HEK293 (cell line): ENCODE results near the gene CUL1.
A peak's percentile ranks its signal among the peaks of the same experiment; 100 is the strongest.

Source experiments
- CTCF ChIA-PET: fragments of 350-600 bp; formaldehyde crosslinking; extraction: SDS; loops from one replicate; lab custom pipeline; 2021; ENCODE audit warnings: antibody characterized with exemption; lab: Yijun Ruan, JAX
- POLR2A ChIA-PET: fragments of 300-600 bp; formaldehyde crosslinking; extraction: SDS; loops from one replicate; lab custom pipeline; 2020; ENCODE audit warnings: antibody characterized with exemption, inconsistent platforms; lab: Yijun Ruan, JAX
- H3K27ac ChIP-seq: fragments of 200-500 bp; sonication (Bioruptor generic); 2 replicates; pipeline ENCODE4 v1.5.1; 2014; ENCODE audit warnings: low read depth, low read length, control low read depth, inconsistent platforms; ENCODE audit errors: extremely low read depth
- H3K36me3 ChIP-seq, 2 experiments: fragments of 200-500 bp in 1 of 2; sonication (Bioruptor generic) in 1 of 2; 1 replicate in 1 of 2; 2 replicates in 1 of 2; pipeline ENCODE4 v1.5.1; 2014 to 2017; ENCODE audit warnings: inconsistent platforms in 2 of 2, low read length in 2 of 2; ENCODE audit not compliant: control insufficient read depth in 2 of 2, insufficient read depth in 1 of 2
- H3K4me1 ChIP-seq: fragments of 200-500 bp; sonication (Bioruptor generic); 2 replicates; pipeline ENCODE4 v1.5.1; 2014; ENCODE audit warnings: mild to moderate bottlenecking, low read length, inconsistent platforms; ENCODE audit not compliant: control insufficient read depth, insufficient read depth
- H3K4me3 ChIP-seq: 2 replicates; pipeline ENCODE4 v1.5.1; 2011; ENCODE audit warnings: low read depth, mild to moderate bottlenecking, control low read depth, low read length, moderate library complexity
- H3K9me3 ChIP-seq: fragments of 200-500 bp; sonication (Bioruptor generic); 2 replicates; pipeline ENCODE4 v1.5.1; 2014; ENCODE audit warnings: low read depth, low read length, inconsistent platforms; ENCODE audit not compliant: control insufficient read depth, insufficient read depth
- BCL11B ChIP-seq: fragments of 450-650 bp; formaldehyde crosslinking; IDR thresholded peaks from 2 replicates; pipeline ENCODE4 v1.5.1; 2016; ENCODE audit warnings: low read depth, missing biosample characterization, missing genetic modification characterization
- CTCF ChIP-seq: fragments of 450-650 bp; formaldehyde crosslinking; IDR thresholded peaks from 2 replicates; pipeline ENCODE4 v1.5.1; 2016; ENCODE audit warnings: missing biosample characterization, missing genetic modification characterization
- GFI1B ChIP-seq: fragments of 450-650 bp; formaldehyde crosslinking; IDR thresholded peaks from 2 replicates; pipeline ENCODE4 v1.5.1; 2016; ENCODE audit warnings: missing biosample characterization, missing genetic modification characterization
- MEIS1 ChIP-seq: sonication (generic); formaldehyde crosslinking; IDR thresholded peaks from 2 replicates; pipeline ENCODE4 v1.8.1; 2022; ENCODE audit warnings: missing genetic modification reagents, mild to moderate bottlenecking, borderline replicate concordance
- OSR2 ChIP-seq: fragments of 450-650 bp; formaldehyde crosslinking; IDR thresholded peaks from 2 replicates; pipeline ENCODE4 v1.5.1; 2016; ENCODE audit warnings: missing biosample characterization, missing genetic modification characterization
- PRDM1 ChIP-seq: fragments of 450-650 bp; formaldehyde crosslinking; IDR thresholded peaks from 2 replicates; pipeline ENCODE4; 2016; ENCODE audit warnings: missing biosample characterization, missing genetic modification characterization
- SCRT2 ChIP-seq: fragments of 450-650 bp; formaldehyde crosslinking; IDR thresholded peaks from 2 replicates; pipeline ENCODE4 v1.5.1; 2016; ENCODE audit warnings: missing biosample characterization, missing genetic modification characterization
- ZNF121 ChIP-seq: fragments of 450-650 bp; formaldehyde crosslinking; IDR thresholded peaks from 2 replicates; pipeline ENCODE4 v1.5.1; 2016; ENCODE audit warnings: missing biosample characterization, missing genetic modification characterization
- ZNF23 ChIP-seq: fragments of 450-650 bp; formaldehyde crosslinking; IDR thresholded peaks from 2 replicates; pipeline ENCODE4 v1.5.1; 2016; ENCODE audit warnings: missing biosample characterization, missing genetic modification characterization, borderline replicate concordance
- ZNF274 ChIP-seq, 2 experiments: fragments of 200-500 bp in 1 of 2; fragments of 450-650 bp in 1 of 2; sonication (Bioruptor generic) in 1 of 2; formaldehyde crosslinking in 1 of 2; IDR thresholded peaks; 2 replicates each; pipeline versions ENCODE4 v1.5.1 to v1.6.1; 2014 to 2016; ENCODE audit warnings: borderline replicate concordance in 1 of 2, inconsistent platforms in 1 of 2, low read length in 1 of 2, missing biosample characterization in 1 of 2, missing genetic modification characterization in 1 of 2
- ZNF335 ChIP-seq: fragments of 450-650 bp; formaldehyde crosslinking; conservative IDR thresholded peaks from 2 replicates; pipeline ENCODE4 v1.5.1; 2016; ENCODE audit warnings: missing biosample characterization, missing genetic modification characterization
- ZNF501 ChIP-seq: fragments of 450-650 bp; formaldehyde crosslinking; IDR thresholded peaks from 2 replicates; pipeline ENCODE4 v1.5.1; 2016; ENCODE audit warnings: missing biosample characterization, missing genetic modification characterization
- ZNF555 ChIP-seq: fragments of 450-650 bp; formaldehyde crosslinking; conservative IDR thresholded peaks from 2 replicates; pipeline ENCODE4 v1.5.1; 2017; ENCODE audit warnings: missing biosample characterization, mild to moderate bottlenecking, missing genetic modification characterization, inconsistent platforms
- ZNF561 ChIP-seq: fragments of 450-650 bp; IDR thresholded peaks from 2 replicates; pipeline ENCODE4 v1.5.1; 2018; ENCODE audit warnings: missing biosample characterization, missing genetic modification characterization, borderline replicate concordance
- ZNF639 ChIP-seq: fragments of 450-650 bp; formaldehyde crosslinking; IDR thresholded peaks from 2 replicates; pipeline ENCODE4 v1.5.1; 2016; ENCODE audit warnings: missing biosample characterization, missing genetic modification characterization
- ZNF768 ChIP-seq: fragments of 450-650 bp; formaldehyde crosslinking; IDR thresholded peaks from 2 replicates; pipeline ENCODE4 v1.5.1; 2018; ENCODE audit warnings: missing biosample characterization, mild to moderate bottlenecking, missing genetic modification characterization
- ZSCAN16 ChIP-seq: fragments of 450-650 bp; formaldehyde crosslinking; IDR thresholded peaks from 2 replicates; pipeline ENCODE4 v1.5.1; 2016; ENCODE audit warnings: missing biosample characterization, missing genetic modification characterization

The CUL1 gene

GRCh38 chr7:148789220-148789619, 90.5 kb downstream of the CUL1 start:
- ChIA-PET CTCF (no interaction called here), POLR2A (no interaction called here)
- no peaks in the 10 kb centered on the region for H3K4me1 ChIP-seq
- no peak overlapping the region for H3K27ac ChIP-seq
- H3K36me3 ChIP-seq, result peaks cover 8 to 93% of the 10 kb centered on the region in 2 experiments
- no peak for TF ChIP-seq ZNF639 (tag by site-specific recombination)
- TF ChIP-seq ZNF23 (tag by site-specific recombination), result no peak
- no peak for TF ChIP-seq ZNF335 (tag by site-specific recombination)
- TF ChIP-seq ZNF274 (IDR thresholded peaks at IDR 0.05; ENCODE audit: low read length), result no peak
- TF ChIP-seq ZNF274 (tag by site-specific recombination; IDR thresholded peaks at IDR 0.05; ENCODE audit: borderline replicate concordance), result no peak
- no peak for TF ChIP-seq ZNF501 (tag by site-specific recombination)
- 0 out of 2 replicates have a peak, but pooled peaks have one; percentile 16 for TF ChIP-seq PRDM1
- TF ChIP-seq OSR2 (tag by site-specific recombination), result no peak
- TF ChIP-seq BCL11B (tag by site-specific recombination), result no peak
- H3K4me3 ChIP-seq, result no peak overlapping the region
- H3K9me3 ChIP-seq, result no peaks in the 10 kb centered on the region

GRCh38 chr7:148790131-148790726, 91.5 kb downstream of the CUL1 start:
- H3K4me1 ChIP-seq, result no peaks in the 10 kb centered on the region
- no peak overlapping the region for H3K4me3 ChIP-seq
- no peak for TF ChIP-seq ZNF561
- TF ChIP-seq BCL11B (tag by site-specific recombination), result no peak
- TF ChIP-seq GFI1B, result no peak
- no peak for TF ChIP-seq ZNF274 (IDR thresholded peaks at IDR 0.05; ENCODE audit: low read length)
- TF ChIP-seq ZNF274 (tag by site-specific recombination; IDR thresholded peaks at IDR 0.05; ENCODE audit: borderline replicate concordance), result no peak
- TF ChIP-seq, all 188 proteins: peak for 0
- Histone ChIP-seq H3K9me3 (no peaks in the 10 kb centered on the region), H3K36me3 (peaks cover 8 to 98% of the 10 kb centered on the region in 2 experiments), H3K27ac (no peak overlapping the region)
- ChIA-PET CTCF (no interaction called here), POLR2A (no interaction called here)

- ChIA-PET POLR2A (no interaction called here), CTCF (no interaction called here)
- Histone ChIP-seq H3K27ac (no peak overlapping the region), H3K9me3 (no peaks in the 10 kb centered on the region), H3K4me1 (no peaks in the 10 kb centered on the region), H3K4me3 (no peak overlapping the region)
- peak; percentile 48; the same call in 1 of the 2 replicates for TF ChIP-seq ZNF121 (tag by site-specific recombination)
- TF ChIP-seq CTCF, result no peak
- TF ChIP-seq MEIS1 (CRISPR knock-in tag), result no peak
- TF ChIP-seq ZNF768 (tag by site-specific recombination), result no peak
- TF ChIP-seq ZNF555 (tag by site-specific recombination), result no peak
- TF ChIP-seq, all 188 proteins: peak for 1
- peaks cover 8 to 94% of the 10 kb centered on the region in 2 experiments for H3K36me3 ChIP-seq
Observed at GRCh38 chr7:148790850-148791249, 92.1 kb downstream of the CUL1 start.

- ChIA-PET POLR2A (no interaction called here), CTCF (no interaction called here)
- H3K4me1 ChIP-seq, result no peaks in the 10 kb centered on the region
- no peak overlapping the region for H3K4me3 ChIP-seq
- H3K9me3 ChIP-seq, result no peaks in the 10 kb centered on the region
- peaks cover 8 to 94% of the 10 kb centered on the region in 2 experiments for H3K36me3 ChIP-seq
- H3K27ac ChIP-seq, result no peak overlapping the region
- no peak for TF ChIP-seq ZSCAN16 (tag by site-specific recombination)
- peak; percentile 40 for TF ChIP-seq SCRT2 (tag by site-specific recombination)
Observed at GRCh38 chr7:148791546-148791945, 92.8 kb downstream of the CUL1 start.
